HG02885 (cell line): ENCODE results near the gene SYT15.
"Not testable (repeated sequence)": the region's sequence is repeated elsewhere in the genome, so short reads cannot be mapped to it uniquely, and the experiment has no call there.

ENCODE experiments used
- ATAC-seq: cut with Tn5 transposase; IDR thresholded peaks from one replicate; pipeline ENCODE4 v1.9.1; 2021; ENCODE audit warnings: mild to moderate bottlenecking; ENCODE audit not compliant: unreplicated experiment, poor library complexity

Gene SYT15

DNA sequence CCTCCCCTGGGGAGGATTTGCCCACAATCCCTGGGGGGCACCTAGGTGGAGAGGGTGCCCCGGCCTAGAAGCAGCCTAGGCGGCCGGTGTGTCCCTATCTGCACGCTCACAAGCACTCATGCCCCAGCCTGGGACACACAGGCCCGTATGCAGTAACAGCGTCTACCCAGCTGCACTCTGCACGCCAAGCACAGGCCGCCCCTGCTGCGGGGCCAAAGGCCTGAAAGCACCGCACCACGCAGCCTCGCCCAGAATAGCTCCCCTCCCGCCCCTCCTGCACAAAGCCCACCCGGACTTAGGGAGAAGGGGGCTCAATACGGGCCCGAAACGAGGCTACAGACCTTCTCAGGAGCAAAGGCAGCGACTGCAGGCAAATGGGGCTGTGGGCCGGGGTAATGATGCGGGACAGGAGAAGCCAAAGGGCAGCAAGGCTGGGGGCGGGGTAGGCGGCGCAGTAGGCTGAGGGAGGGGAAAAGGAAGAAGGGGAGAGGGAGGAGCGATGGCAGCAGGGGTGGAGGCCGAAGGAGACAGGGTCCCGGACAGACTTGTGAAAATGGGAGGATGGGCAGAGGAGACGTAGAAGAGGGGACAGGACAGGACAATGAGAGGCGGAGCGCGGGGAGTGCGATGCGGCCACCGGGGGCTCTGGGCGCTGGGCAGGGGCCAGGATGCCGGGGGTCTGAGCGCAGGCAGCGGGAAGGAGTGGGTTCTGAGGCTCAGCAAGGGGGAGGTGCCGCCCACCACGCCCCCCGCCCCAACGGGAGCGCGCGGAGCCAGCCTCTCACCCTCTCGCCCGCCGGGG is 23.0 kb upstream of the SYT15 start:
- no peak for ATAC-seq

DNA sequence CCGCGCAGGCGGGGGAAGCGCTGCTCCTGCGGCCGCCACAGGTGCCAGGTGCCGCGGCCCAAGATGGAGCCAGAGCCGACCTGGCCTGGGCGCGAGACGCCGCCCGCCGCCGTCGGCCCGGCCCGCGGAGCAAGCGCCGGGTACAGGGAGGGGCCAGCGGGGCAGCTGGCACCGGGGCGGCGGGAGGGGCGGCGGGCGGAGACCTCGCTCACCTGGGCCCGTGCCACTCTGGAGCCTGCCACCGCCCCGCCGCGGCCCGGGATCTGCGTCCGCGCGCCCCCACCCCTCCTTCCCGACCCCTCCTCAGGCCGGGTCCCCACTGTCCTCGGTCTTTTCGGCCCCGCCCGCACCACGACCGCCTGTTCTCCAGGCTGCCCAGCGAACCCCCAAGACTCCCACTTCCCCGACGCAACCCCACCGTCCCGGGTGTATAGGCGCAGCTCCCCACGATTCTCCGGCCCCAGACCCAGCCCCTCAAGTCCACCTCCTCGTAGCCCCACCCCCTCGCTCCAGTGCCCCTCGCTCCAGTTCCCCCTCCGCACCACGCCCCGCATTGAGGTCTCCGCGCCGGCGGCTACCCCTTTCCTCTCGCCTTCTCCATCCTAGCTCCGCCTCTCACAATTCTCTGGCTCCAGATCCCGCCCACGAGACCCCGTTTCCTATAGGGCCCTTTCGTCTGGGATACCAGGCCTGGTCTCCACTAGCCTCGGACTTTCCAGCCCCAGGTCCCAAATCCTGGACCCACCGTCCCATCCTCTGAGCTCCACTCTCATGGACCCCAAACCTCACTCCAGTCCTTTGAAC is 22.2 kb upstream of the SYT15 start, which contains the start of gene GPRIN2:
TSS of gene GPRIN2 (minus strand) at position 144 of the 804 bp plus-strand sequence. CDS start 5,922 bp downstream, outside the sequence.
- ATAC-seq, result no peak

DNA sequence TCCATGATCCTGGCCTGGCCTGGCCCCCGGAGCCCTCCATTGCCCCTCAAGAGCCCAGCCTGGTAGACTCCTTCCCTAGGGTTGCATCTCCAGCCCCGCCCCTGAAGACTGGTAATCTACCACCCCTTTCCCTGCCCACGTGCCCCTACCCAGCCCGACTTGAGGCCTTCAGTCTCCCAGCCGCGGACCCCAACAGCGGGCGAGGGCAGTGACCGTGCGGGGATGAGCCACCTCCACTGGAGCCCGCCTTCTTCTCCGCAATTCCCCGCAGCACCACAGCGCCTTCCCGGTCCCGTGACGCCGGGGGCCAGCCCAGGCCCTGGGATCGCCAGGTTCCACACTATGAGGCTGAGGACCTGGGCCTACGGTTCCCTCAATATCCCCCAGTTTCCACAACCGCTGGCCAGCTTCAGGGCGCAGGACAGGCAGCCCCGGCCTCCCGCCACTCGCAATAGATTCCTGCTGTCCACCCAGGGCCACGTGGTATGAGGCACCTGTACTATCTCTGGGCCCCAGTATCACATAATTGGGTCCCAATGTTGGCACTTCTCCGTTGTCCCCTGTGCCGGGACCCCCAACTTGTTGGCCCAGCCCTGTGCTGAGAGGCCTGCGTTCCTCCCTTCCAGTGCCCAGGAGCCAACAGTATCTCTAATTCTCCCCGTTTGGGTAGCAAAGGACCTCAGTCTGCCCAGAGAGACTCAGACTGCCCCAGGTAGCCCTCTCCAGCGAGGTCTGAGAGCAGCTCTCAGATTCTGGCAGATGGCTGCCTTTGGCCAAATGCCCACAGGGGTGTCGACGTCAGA is 21.4 kb upstream of the SYT15 start:
- no peak for ATAC-seq

DNA sequence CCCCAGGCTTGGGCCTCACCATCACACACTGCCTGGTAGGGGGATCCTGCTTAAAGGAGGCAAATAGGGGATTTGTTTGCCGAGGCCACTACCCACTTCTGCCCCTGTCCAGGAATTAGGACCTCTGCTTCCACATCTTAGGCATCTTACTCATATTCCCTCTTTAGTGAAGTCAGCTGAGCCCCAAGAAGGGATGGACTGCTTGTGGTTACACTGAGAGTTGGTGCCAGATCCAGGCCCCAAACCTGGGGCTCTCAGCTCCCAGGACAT is 20.9 kb upstream of the SYT15 start:
- no peak for ATAC-seq

DNA sequence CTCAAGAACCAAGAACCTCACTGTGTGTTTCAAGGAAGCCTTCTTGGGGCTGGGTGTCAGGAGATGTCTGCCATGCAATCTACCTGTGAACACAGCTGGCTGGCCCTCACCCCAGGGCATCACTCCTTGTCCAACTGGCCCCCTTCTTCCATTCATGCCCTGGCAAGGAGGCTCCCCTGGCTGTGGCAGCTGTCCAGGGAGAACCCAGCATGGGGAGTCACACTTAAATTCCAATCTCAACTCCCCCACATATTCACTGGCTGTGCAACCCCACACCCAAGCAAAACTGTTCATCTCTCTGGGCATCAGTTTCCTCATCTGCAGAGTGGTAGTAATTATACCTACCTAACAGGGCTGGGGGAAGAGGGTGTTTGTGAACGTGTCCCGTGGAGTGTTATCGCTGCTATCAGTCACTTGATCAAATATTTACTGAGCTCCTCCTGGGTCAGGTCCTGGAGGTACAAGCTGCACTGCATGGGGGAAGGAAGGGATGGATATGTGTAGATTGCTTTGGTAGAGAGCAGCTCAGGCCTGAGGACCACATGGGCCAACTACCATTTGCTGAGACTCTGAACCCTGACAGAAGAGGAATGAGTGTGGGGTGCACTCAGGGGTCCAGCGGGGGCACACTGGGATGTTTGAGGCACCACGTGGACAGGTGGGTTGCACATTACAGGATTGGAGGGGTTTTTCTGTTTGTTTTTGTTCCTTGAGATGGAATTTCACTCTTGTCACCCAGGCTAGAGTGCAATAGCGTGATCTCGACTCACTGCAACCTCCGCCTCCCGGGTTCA is 20.3 kb upstream of the SYT15 start:
- ATAC-seq, result no peak

DNA sequence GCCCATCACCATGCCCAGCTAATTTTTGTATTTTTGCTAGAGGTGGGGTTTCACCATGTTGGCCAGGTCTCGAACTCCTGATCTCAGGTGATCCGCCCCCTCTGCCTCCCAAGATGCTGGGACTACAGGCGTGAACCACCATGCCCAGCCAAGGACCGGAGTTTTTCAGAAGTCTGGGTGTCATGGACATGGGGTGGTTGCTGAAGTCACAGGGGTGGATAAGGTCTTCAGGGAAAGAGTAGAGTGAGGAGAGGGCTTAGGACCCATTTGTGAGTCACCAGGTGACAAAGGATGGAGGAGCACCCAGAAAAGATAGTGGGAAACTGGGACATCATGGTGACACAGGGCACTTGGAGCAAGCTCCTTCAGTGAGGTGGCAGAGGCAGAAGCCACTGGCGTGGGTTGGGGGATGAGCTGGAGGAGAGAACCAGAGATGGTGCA is 19.7 kb upstream of the SYT15 start:
- ATAC-seq, result no peak

DNA sequence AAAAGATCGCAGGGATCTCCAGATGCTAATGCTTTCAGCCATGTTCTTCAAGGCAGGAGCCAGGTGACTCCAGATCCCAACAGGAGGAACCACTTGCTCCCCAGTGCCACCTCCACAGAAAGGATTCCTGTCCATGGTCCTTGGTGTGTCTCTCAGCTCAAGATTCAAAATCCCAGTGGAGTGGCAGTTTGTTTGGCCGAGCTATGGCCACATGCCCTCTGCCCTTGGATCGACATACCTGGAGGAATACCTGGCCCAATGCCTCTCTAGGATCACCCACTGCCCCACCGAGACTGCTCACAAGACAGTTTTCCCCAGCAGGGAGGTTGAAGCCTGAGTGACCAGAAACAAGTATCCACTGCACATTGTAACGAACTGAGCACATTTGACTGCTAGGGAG is 18.5 kb upstream of the SYT15 start:
- ATAC-seq, result no peak

DNA sequence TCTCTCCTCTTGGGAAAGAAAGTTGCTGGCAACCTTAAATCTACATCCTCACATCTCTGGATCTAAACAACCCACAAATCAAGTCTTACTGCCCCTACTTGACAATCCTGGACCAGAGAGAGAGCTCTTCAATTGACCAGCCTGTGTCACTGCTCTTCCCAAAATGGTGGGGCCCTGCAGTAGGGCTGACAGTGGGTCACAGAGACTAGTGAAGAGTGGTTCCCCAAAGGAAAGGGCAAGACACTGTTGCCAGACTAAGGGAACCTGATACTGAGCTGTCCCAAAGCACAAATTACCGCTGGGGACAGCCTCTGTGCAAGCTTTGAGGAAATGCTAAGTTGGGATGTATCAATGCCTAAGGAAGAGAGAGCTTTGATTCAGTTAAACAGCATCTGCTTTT is 18.0 kb upstream of the SYT15 start:
- no peak for ATAC-seq

DNA sequence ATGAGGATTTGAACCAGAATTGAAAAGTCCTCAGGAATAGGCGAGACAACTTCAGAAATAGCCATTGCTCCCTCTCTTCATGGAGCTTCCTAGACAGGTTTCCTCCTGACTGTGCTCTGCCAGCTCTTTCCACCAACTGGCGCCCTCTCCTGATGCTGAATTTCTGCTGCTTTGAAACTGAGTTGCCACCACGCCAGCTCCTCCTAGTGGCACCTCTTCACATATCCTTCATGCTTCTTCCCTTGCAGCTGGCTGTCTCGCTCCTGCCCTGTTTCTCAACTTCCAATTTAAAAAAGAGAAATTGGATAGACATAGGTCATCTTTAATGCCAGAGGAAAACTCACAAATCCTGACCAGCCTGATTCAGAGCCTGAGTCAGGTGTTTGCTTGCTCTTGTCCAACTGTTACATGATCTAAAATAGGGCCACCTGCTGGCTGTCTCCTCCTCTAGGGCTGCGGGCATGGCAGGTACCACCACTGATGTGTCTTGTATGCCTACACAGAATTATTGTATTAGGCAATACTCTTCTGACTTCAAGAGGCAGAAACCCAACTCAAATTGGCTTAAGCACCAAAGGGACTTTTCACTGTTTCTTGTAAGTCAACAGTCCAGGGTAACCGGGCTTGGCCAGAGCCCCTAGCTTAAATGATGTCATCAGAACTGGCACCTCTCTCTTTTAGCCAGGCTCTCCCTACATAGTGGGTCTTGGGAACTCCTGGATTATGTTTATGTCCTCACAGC is 13.2 kb upstream of the SYT15 start:
- peak; percentile 85 for ATAC-seq

DNA sequence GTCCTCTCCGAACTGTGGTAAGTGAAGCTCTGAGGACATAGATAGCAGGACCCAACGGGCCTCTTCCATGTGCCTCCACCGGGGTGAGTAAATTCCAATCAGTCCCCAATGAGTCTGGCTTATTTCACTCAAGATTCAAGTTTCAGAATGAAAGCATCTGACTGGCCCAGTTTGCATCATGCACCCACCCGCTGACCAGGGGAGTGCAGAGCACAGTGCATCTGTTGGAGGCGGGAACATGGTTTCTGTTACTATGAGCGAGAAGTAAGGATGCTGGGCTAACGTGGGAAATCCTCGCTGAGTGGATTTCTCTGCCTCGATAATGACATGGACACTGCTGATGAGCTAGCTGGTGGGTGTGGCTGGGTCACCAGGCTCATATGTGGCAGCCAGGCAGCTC is 11.8 kb upstream of the SYT15 start:
- not testable (repeated sequence) for ATAC-seq

DNA sequence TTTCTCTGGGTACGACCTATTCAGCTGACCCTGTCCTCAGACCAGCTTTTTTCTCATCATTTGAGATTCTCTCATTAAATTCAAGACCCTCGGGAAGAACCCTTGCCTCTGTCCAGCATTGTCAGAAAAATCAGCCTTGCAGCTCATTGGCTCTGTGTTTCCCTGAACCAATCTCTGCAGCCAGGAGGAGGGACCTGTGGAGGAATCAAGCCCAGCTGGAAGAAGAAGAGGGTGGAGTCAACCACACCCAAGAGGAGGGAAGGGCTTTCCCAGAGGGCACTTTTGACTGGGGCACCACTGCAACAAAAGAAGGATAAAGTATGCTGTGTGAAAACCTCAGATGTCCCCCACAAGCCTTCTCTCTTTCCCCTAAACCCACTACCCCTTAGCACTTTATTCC is 8.3 kb upstream of the SYT15 start:
- ATAC-seq, result not testable (repeated sequence)

DNA sequence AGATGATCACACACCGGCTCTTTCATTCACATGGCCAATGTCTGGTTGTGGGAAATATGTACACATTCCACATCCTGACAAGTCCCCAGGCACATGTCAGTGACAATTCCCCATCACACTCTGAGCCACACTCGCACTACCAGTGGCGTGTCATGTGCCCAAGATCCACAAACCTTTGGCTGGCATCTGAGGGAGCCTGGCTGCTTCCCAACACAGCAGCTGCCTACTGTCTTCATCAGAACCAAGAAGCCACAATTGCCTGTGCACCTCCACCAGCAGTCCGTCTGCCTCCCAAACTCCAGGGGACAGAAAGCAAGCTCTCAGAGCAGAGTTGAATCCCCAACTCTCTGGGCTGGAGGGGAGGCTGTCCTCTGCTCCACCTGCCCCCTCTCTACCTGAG is 6.2 kb upstream of the SYT15 start:
- ATAC-seq, result not testable (repeated sequence)

DNA sequence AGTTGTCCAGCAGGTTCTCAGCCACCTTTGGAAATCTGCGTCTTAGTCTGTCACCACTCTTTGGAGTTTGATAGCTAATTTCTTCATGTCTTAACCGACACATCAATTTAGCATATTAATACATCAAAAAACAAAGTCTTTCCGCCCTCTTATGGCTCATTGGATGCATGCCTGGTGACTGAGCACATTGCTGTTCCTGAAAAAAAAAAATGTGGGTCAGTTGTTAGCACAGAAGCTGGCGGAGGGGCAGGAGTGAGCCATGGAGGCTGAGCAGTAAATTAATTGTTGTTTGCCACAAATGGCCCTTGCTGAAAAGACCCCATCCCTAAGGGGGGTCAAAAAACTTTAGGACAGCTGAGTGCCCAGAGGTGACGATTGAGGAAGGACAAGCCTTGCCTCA is 5.6 kb upstream of the SYT15 start:
- ATAC-seq, result not testable (repeated sequence)

DNA sequence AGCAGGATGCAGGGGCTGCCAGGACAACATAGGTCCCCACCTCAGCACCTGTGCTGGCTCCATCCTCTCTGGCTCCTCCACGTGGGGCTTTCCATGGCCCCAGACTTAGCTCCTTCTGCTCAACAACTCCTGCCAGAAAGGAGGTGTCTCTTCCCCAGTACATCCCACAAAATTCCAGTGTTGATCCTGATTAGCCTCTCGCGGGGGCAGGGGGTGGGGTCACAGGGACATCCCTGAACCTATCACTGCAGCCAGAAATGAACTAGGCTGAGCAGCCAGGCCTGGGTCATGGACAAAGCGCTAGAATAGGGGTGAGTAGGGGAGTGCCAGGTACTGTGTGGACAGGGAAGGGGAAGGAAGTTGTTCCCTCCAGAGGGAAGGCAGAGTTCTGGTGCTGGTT is 5.0 kb upstream of the SYT15 start:
- not testable (repeated sequence) for ATAC-seq

DNA sequence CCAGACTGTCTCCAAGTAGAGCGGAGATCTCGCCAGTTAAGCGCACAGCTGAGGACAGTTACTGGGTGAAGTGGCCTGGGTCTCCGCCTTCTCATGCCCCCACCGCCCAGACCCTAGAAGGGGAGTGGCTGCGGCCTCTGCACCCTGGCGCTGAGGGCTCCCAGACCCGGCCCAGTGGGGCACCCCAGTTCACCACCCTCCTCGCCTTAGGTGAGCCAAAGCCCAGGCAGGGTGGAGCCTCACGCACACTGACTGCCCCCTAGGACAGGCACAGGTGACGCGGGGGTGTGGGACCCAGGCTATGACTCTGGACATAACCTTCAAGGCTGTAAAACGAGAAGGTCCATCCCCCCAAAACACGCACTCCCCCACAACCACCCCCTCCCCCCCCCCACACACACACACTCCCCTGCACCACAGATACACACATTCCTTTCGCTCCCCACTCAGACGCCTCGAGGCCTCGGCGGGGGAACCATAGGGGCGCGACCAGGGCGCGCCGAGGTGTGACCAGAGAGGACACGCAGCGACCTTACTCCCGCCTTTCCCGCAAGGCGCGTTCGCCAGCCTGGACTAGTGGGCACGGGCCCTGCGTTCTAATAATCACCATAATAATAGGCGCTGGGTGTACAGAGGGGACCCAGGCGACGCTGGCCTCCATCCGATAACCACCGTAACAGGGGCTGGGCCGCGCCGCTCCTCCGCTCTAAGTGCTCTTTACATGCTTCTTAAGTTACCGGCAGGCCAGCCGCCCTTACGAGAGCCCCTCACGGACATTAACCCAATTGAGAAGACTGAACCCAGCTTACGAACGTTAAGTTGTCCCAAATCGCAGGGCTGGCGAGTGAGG is 1.1 kb upstream of the SYT15 start:
- ATAC-seq, result not testable (repeated sequence)

DNA sequence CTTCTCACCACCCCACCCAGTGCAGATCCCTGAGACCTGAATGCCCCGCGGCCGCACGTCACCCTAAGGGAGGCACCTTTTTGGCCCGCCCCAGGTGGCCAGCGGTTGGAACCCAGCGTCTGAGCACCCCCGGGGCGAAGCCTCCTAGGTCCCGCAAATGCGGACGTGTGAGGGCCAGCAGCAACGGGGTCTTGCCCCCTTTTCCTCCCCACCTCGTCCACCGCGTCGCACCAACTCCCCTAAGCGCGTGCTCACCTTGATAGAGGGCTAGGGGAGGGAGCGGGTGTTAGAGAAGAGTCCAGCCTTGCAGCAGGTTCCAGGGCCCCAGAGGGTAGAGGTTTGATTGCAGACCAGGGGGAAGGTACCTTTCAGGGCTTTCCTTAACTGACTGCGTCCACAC is 450 bp downstream of the SYT15 start:
- not testable (repeated sequence) for ATAC-seq

DNA sequence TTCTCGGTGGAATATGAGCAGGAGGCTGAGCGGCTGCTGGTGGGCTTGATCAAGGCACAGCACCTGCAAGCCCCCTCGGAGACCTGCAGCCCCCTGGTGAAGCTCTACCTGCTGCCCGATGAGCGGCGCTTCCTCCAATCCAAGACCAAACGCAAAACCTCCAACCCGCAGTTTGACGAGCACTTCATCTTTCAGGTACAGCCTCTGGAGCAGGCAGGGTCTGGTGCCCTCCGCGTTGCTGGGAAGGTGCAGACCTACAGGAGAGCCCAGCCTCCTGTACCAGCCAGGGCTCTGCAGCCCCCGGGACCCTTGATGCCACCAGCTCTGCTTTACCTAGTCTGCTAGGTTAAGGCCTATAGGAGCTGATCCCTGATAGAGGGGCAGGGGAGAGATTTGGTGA is 3.1 kb downstream of the SYT15 start:
- not testable (repeated sequence) for ATAC-seq

DNA sequence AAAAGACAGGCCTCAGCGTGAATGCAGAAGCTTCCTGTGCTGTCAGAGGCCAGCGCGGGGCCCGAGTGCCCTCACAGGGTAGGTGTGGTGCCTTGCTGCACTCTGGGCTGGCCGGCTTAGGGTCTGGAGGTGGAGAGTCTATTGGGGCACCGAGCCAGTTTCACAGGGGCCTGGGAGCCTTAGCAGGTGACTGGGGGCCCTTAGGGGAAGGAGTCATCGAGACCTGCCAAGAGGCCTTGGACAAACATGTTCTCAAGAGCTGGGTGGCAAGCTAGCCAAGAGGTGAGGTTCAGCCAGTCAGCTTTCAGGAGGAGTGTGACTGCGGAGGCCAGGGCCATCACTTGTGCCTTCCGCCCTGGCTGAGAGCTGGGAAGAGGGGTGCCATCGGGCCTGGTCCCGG is 3.6 kb downstream of the SYT15 start:
- ATAC-seq, result not testable (repeated sequence)
